Hypothalamus (tissue), 51 donors: ENCODE data around the gene PTBP2.

Experiments used
- DNase-seq, 51 donors: peaks; one replicate each; lab custom pipeline; 2025; lab: John Stamatoyannopoulos, UW

PTBP2 gene

GRCh38 chr1:96721416-96722160 lies at the start of gene PTBP2:
PTBP2 (plus strand) TSS chr1:96721784; CDS start chr1:96721865, 81 bp downstream.
- DNase-seq: peak; percentile 28 to 98 (median 80)

- no peak for DNase-seq
Observed at GRCh38 chr1:96674915-96675314, 46.7 kb upstream of the PTBP2 start.

GRCh38 chr1:96682056-96682455 lies 39.5 kb upstream of the PTBP2 start:
- no peak for DNase-seq

- DNase-seq: no peak
Observed at GRCh38 chr1:96683931-96684330, 37.7 kb upstream of the PTBP2 start.

GRCh38 chr1:96684744-96685143 lies 36.8 kb upstream of the PTBP2 start:
- DNase-seq: no peak

- DNase-seq: peak in 16 of 51 donors; percentile 0 to 28 (median 6)
Observed at GRCh38 chr1:96688767-96689166, 32.8 kb upstream of the PTBP2 start.

GRCh38 chr1:96695954-96696353 lies 25.6 kb upstream of the PTBP2 start:
- DNase-seq: no peak

GRCh38 chr1:96698342-96698983 lies 23.1 kb upstream of the PTBP2 start:
- no peak for DNase-seq

- DNase-seq: no peak
Observed at GRCh38 chr1:96703186-96703585, 18.4 kb upstream of the PTBP2 start.

- no peak for DNase-seq
Observed at GRCh38 chr1:96707023-96707422, 14.6 kb upstream of the PTBP2 start.

GRCh38 chr1:96708482-96708881 lies 13.1 kb upstream of the PTBP2 start:
- no peak for DNase-seq

- DNase-seq: no peak
Observed at GRCh38 chr1:96710708-96711477, 10.7 kb upstream of the PTBP2 start.

- no peak for DNase-seq
Observed at GRCh38 chr1:96713649-96714048, 7.9 kb upstream of the PTBP2 start.

GRCh38 chr1:96714881-96715280 lies 6.7 kb upstream of the PTBP2 start:
- no peak for DNase-seq

GRCh38 chr1:96715482-96715881 lies 6.1 kb upstream of the PTBP2 start:
- DNase-seq: no peak

GRCh38 chr1:96721053-96721415 lies 550 bp upstream of the PTBP2 start:
- peak in 1 of 51 donors; percentile 59 for DNase-seq

GRCh38 chr1:96722161-96722922 lies 758 bp downstream of the PTBP2 start:
- DNase-seq: peak; percentile 41 to 98 (median 82)

GRCh38 chr1:96722958-96723357 lies 1.4 kb downstream of the PTBP2 start:
- no peak for DNase-seq

GRCh38 chr1:96723377-96723776 lies 1.8 kb downstream of the PTBP2 start:
- DNase-seq: no peak

- DNase-seq: no peak
Observed at GRCh38 chr1:96723936-96724335, 2.4 kb downstream of the PTBP2 start.

GRCh38 chr1:96727860-96728259 lies 6.3 kb downstream of the PTBP2 start:
- no peak for DNase-seq
